ENCODE data around the gene FSIP1.

DNA sequence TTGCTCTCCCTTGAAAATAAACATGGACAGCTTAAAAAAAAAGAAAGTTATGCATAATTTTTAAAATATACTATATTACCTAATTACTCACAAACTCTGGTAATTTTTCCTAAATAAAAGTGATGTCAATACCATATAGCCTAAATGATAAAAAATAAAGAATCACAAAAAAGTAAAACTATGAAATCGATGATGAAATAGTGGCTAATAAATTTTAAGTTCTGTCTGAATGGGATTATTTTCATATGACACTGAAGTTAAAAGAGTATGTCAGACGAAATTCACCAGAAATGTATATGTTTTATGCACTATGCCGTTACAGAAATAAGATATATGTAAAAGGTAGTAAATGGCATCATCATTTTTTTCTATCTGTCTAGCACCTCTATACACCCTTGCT is 51.4 kb downstream of the FSIP1 start:
- TF ChIP-seq, protein P1, sequence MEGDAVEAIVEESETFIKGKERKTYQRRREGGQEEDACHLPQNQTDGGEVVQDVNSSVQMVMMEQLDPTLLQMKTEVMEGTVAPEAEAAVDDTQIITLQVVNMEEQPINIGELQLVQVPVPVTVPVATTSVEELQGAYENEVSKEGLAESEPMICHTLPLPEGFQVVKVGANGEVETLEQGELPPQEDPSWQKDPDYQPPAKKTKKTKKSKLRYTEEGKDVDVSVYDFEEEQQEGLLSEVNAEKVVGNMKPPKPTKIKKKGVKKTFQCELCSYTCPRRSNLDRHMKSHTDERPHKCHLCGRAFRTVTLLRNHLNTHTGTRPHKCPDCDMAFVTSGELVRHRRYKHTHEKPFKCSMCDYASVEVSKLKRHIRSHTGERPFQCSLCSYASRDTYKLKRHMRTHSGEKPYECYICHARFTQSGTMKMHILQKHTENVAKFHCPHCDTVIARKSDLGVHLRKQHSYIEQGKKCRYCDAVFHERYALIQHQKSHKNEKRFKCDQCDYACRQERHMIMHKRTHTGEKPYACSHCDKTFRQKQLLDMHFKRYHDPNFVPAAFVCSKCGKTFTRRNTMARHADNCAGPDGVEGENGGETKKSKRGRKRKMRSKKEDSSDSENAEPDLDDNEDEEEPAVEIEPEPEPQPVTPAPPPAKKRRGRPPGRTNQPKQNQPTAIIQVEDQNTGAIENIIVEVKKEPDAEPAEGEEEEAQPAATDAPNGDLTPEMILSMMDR (IDR thresholded peaks at IDR 0.05), result no peak
- TF ChIP-seq POLR2A (IDR thresholded peaks at IDR 0.05), result no peak

Data from body of pancreas (tissue), 4 donors.